ENCODE measurements around the gene SLC2A6. TPM values are rescaled to one million over a fixed set of nuclear protein-coding genes. Genes with fewer than 3 reads are reported as not detected.

The SLC2A6 gene
- polyA plus RNA-seq, 1 donor (not counting 4 experiments of a cell fraction or from before 2014, with no cell fraction given), result 15.9 TPM

GRCh38 chr9:133525677-133526076, 46.8 kb upstream of the SLC2A6 start:
- H3K36me3 ChIP-seq (ENCODE audit: control insufficient read depth in 2 of 2, extremely low read depth in 1 of 2, insufficient read depth in 2 of 2, low read length in 2 of 2), result no peaks in the 10 kb centered on the region
- no peak for DNase-seq (ENCODE audit: low read depth, low spot score)
- H3K4me3 ChIP-seq (ENCODE audit: control insufficient read depth in 2 of 3, extremely low read depth in 1 of 3, insufficient read depth in 2 of 3, low read depth in 1 of 3, low read length in 3 of 3), result no peak overlapping the region
- H2AFZ ChIP-seq (ENCODE audit: control insufficient read depth, low read length), result no peak overlapping the region
- no peaks in the 10 kb centered on the region for H3K4me1 ChIP-seq (ENCODE audit: control insufficient read depth, extremely low read depth, insufficient read depth, low read length)
- H3K9me1 ChIP-seq (ENCODE audit: control insufficient read depth, extremely low read depth, insufficient read depth, low read length), result no peaks in the 10 kb centered on the region
- TF ChIP-seq CTCF (optimal IDR thresholded peaks at IDR 0.05 in 1 of 3, IDR thresholded peaks at IDR 0.05 in 1 of 3, conservative IDR thresholded peaks at IDR 0.05 in 1 of 3; ENCODE audit: extremely low read depth in 1 of 3, insufficient read depth in 2 of 3, low read length in 3 of 3) (no peak), EZH2 (IDR thresholded peaks at IDR 0.05; ENCODE audit: low read length) (no peak)
- dilution Hi-C loops (cut with MboI; ENCODE audit: extremely low pct_ligation_motif_present, low sequenced_read_pairs), result no loop called here
- no peak overlapping the region for H3K27ac ChIP-seq (ENCODE audit: control insufficient read depth, insufficient read depth, low read length)
- H3K79me2 ChIP-seq (ENCODE audit: control insufficient read depth, insufficient read depth, low read length), result no peaks in the 10 kb centered on the region
- H3K9me3 ChIP-seq (ENCODE audit: control insufficient read depth, low read depth, low read length), result no peaks in the 10 kb centered on the region
- no peak overlapping the region for H3K4me2 ChIP-seq (ENCODE audit: control insufficient read depth, extremely low read depth, insufficient read depth, low read depth, low read length)
- no peaks in the 10 kb centered on the region for H4K20me1 ChIP-seq (ENCODE audit: control insufficient read depth, extremely low read depth, insufficient read depth, low read length)
- no peak overlapping the region for H3K9ac ChIP-seq (ENCODE audit: control insufficient read depth, extremely low read depth, insufficient read depth, low read length)
- peaks cover 66% of the 10 kb centered on the region for H3K27me3 ChIP-seq (ENCODE audit: control insufficient read depth, extremely low read depth, insufficient read depth, low read length)
- no peak for FAIRE-seq

- H4K20me1 ChIP-seq (ENCODE audit: control insufficient read depth, extremely low read depth, insufficient read depth, low read length), result no peaks in the 10 kb centered on the region
- no peak within 1 kb of the TSS for H3K9ac ChIP-seq (ENCODE audit: control insufficient read depth, extremely low read depth, insufficient read depth, low read length)
- peaks cover 62% of the 10 kb centered on the region for H3K27me3 ChIP-seq (ENCODE audit: control insufficient read depth, extremely low read depth, insufficient read depth, low read length)
- DNase-seq (ENCODE audit: low read depth, low spot score) (no peak), FAIRE-seq (no peak)
- no peak within 1 kb of the TSS for H3K4me3 ChIP-seq (ENCODE audit: control insufficient read depth in 2 of 3, extremely low read depth in 1 of 3, insufficient read depth in 2 of 3, low read depth in 1 of 3, low read length in 3 of 3)
- no peak within 1 kb of the TSS for H2AFZ ChIP-seq (ENCODE audit: control insufficient read depth, low read length)
- no peak within 1 kb of the TSS for H3K27ac ChIP-seq (ENCODE audit: control insufficient read depth, insufficient read depth, low read length)
- no peaks in the 10 kb centered on the region for H3K4me1 ChIP-seq (ENCODE audit: control insufficient read depth, extremely low read depth, insufficient read depth, low read length)
- H3K36me3 ChIP-seq (ENCODE audit: control insufficient read depth in 2 of 2, extremely low read depth in 1 of 2, insufficient read depth in 2 of 2, low read length in 2 of 2), result no peaks in the 10 kb centered on the region
- no peaks in the 10 kb centered on the region for H3K79me2 ChIP-seq (ENCODE audit: control insufficient read depth, insufficient read depth, low read length)
- H3K4me2 ChIP-seq (ENCODE audit: control insufficient read depth, extremely low read depth, insufficient read depth, low read depth, low read length), result no peak within 1 kb of the TSS
- no peaks in the 10 kb centered on the region for H3K9me3 ChIP-seq (ENCODE audit: control insufficient read depth, low read depth, low read length)
- dilution Hi-C loops (cut with MboI; ENCODE audit: extremely low pct_ligation_motif_present, low sequenced_read_pairs), result no loop called here
- H3K9me1 ChIP-seq (ENCODE audit: control insufficient read depth, extremely low read depth, insufficient read depth, low read length), result no peaks in the 10 kb centered on the region
- TF ChIP-seq CTCF (optimal IDR thresholded peaks at IDR 0.05 in 1 of 3, IDR thresholded peaks at IDR 0.05 in 1 of 3, conservative IDR thresholded peaks at IDR 0.05 in 1 of 3; ENCODE audit: extremely low read depth in 1 of 3, insufficient read depth in 2 of 3, low read length in 3 of 3), result no peak
- TF ChIP-seq EZH2 (IDR thresholded peaks at IDR 0.05; ENCODE audit: low read length), result no peak
These were observed 45.9 kb upstream of the SLC2A6 start, which contains the start of gene MYMK for GRCh38 chr9:133524679-133525228. TSS of gene MYMK (minus strand) at chr9:133524959. CDS start at chr9:133524844, 115 bp downstream.

All from keratinocyte (primary cell).